ENCODE data around the gene ERG. TPM values are rescaled to one million over a fixed set of nuclear protein-coding genes. Genes with fewer than 3 reads are reported as not detected.
A peak's percentile ranks its signal among the peaks of the same experiment; 100 is the strongest.

The ERG gene
- total RNA-seq, 1 donor: 89.1 TPM

GRCh38 chr21:38439957-38440356, 58.3 kb downstream of the ERG start:
- peak in 1 of 3 donors; percentile 20 for DNase-seq (ENCODE audit: low read depth in 2 of 3, low spot score in 2 of 3)

- DNase-seq (ENCODE audit: low read depth in 2 of 3, low spot score in 2 of 3): no peak
These were observed 58.9 kb downstream of the ERG start for GRCh38 chr21:38439426-38439825.

GRCh38 chr21:38438462-38438893, 59.8 kb downstream of the ERG start:
- no peak for DNase-seq (ENCODE audit: low read depth in 2 of 3, low spot score in 2 of 3)

- no peak for DNase-seq (ENCODE audit: low read depth in 2 of 3, low spot score in 2 of 3)
These were observed 61.9 kb downstream of the ERG start for GRCh38 chr21:38436341-38436740.

- no peak for DNase-seq (ENCODE audit: low read depth in 2 of 3, low spot score in 2 of 3)
These were observed 63.3 kb downstream of the ERG start for GRCh38 chr21:38434913-38435533.

- no peak for DNase-seq (ENCODE audit: low read depth in 2 of 3, low spot score in 2 of 3)
These were observed 64.8 kb downstream of the ERG start for GRCh38 chr21:38433471-38433870.

GRCh38 chr21:38430401-38430984, 67.8 kb downstream of the ERG start:
- DNase-seq (ENCODE audit: low read depth in 2 of 3, low spot score in 2 of 3): no peak

- no peak for DNase-seq (ENCODE audit: low read depth in 2 of 3, low spot score in 2 of 3)
These were observed 69.3 kb downstream of the ERG start for GRCh38 chr21:38429011-38429410.

GRCh38 chr21:38428211-38428610, 70.1 kb downstream of the ERG start:
- DNase-seq (ENCODE audit: low read depth in 2 of 3, low spot score in 2 of 3): no peak

- no peak for DNase-seq (ENCODE audit: low read depth in 2 of 3, low spot score in 2 of 3)
These were observed 73.8 kb downstream of the ERG start for GRCh38 chr21:38424305-38425019.

- DNase-seq (ENCODE audit: low read depth in 2 of 3, low spot score in 2 of 3): no peak
These were observed 76.2 kb downstream of the ERG start for GRCh38 chr21:38422082-38422481.

- no peak for DNase-seq (ENCODE audit: low read depth in 2 of 3, low spot score in 2 of 3)
These were observed 78.1 kb downstream of the ERG start for GRCh38 chr21:38420140-38420539.

- DNase-seq (ENCODE audit: low read depth in 2 of 3, low spot score in 2 of 3): no peak
These were observed 80.6 kb downstream of the ERG start for GRCh38 chr21:38417726-38418125.

GRCh38 chr21:38416791-38417190, 81.5 kb downstream of the ERG start:
- no peak for DNase-seq (ENCODE audit: low read depth in 2 of 3, low spot score in 2 of 3)

- no peak for DNase-seq (ENCODE audit: low read depth in 2 of 3, low spot score in 2 of 3)
These were observed 84.2 kb downstream of the ERG start for GRCh38 chr21:38413958-38414548.

- no peak for DNase-seq (ENCODE audit: low read depth in 2 of 3, low spot score in 2 of 3)
These were observed 87.8 kb downstream of the ERG start for GRCh38 chr21:38410466-38410865.

GRCh38 chr21:38409907-38410306, 88.4 kb downstream of the ERG start:
- no peak for DNase-seq (ENCODE audit: low read depth in 2 of 3, low spot score in 2 of 3)

- DNase-seq (ENCODE audit: low read depth in 2 of 3, low spot score in 2 of 3): peak in 2 of 3 donors; percentile 28 to 61
These were observed 94.1 kb downstream of the ERG start for GRCh38 chr21:38404177-38404576.

GRCh38 chr21:38402795-38403194, 95.5 kb downstream of the ERG start:
- no peak for DNase-seq (ENCODE audit: low read depth in 2 of 3, low spot score in 2 of 3)

GRCh38 chr21:38402291-38402690, 96.0 kb downstream of the ERG start:
- DNase-seq (ENCODE audit: low read depth in 2 of 3, low spot score in 2 of 3): no peak

GRCh38 chr21:38401191-38401926, 96.9 kb downstream of the ERG start:
- DNase-seq (ENCODE audit: low read depth in 2 of 3, low spot score in 2 of 3): peak in 1 of 3 donors; percentile 40
